NCI-H1092 treated with DMSO at 0.1 percent for 48 hours (cell line): ENCODE results near the gene MCUR1.
"Not testable (repeated sequence)": the region's sequence is repeated elsewhere in the genome, so short reads cannot be mapped to it uniquely, and the experiment has no call there.

ENCODE experiments used
- DNase-seq: peaks from one replicate; lab custom pipeline; 2025; lab: John Stamatoyannopoulos, UW

Gene MCUR1

GRCh38 chr6:13776602-13777001 is 37.8 kb downstream of the MCUR1 start:
- no peak for DNase-seq

DNA sequence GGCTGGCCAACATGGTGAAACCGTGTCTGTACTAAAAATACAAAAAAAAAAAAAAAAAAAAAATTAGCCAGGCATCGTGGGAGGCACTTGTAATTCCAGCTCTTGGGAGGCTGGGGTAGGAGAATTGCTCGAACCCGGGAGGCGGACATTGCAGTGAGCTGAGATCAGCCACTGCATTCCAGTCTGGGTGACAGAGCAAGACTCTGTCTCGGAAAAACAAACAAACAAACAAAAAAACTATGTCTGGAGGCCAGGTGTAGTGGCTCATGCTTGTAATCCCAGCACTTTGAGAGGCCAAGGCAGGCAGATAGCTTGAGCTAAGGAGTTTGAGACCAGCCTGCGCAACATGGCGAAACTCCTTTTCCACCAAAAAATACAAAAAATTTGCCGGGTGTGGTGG is 38.9 kb downstream of the MCUR1 start:
- not testable (repeated sequence) for DNase-seq

GRCh38 chr6:13772358-13773030 is 41.9 kb downstream of the MCUR1 start:
- not testable (repeated sequence) for DNase-seq

GRCh38 chr6:13769655-13770053 is 44.7 kb downstream of the MCUR1 start:
- no peak for DNase-seq

DNA sequence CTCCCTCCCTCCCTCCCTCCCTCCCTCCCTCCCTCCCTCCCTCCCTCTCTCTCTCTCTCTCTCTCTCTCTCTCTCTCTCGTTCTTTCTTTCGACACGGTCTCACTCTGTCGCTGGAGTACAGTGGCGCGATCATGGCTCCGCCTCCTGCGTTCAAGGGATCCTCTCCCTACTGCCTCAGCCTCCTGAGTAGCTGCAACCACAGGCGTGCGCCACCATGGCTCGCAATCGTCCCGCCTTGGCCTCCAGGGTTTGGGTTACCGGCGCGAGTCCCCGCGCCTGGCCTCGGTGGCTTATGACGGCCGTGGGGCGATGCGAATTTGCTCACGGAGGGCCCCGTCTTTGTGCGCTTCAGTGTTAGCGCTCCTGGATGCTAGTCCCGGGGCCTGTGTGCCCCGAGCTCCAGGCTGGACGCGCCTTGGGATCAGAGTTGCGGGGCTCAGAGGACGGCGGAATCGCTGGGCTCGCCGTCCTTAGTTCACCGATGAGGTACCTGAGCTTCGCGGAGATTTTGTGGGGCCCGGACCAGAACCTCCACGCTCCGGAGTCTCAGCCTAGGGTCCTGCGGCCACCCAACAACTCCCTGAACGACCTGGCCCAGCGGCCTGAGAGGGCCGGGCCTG is 45.2 kb downstream of the MCUR1 start:
- DNase-seq: no peak

DNA sequence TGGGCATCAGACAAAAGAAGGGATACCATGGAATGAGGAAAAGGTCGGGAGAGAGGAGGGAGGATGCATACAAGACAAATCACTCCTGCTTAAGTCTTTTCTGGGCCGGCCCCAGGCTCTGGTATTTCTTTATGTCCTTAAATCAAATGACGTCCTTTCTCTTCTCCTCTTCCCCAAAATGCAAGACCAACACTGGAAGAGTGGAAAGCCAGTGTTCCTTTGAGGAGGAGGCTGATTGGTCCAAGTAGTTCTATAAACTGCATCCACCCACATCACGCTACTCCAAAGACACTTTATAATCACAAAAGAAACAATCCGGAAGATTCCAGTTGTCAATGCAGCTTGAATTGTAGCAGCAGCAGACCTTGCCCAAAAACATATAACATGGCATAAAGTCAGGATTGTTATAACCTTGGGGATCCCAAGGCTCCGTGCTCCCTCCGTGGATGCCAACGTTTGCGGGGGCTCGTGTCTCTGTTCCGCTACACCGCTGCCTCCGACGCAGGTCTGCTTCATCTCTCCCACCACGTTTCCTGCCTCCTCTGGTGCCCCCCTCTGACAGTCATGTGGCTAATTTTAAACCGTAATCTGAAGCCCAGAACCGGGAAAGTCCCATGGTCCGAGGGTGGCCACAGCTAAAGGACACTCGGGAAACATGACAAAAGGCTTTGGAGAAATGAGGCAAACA is 47.1 kb downstream of the MCUR1 start:
- DNase-seq: peak; percentile 0

- DNase-seq: no peak
These were observed 48.1 kb downstream of the MCUR1 start for GRCh38 chr6:13766201-13766634.

GRCh38 chr6:13765570-13765969 is 48.8 kb downstream of the MCUR1 start:
- no peak for DNase-seq

GRCh38 chr6:13764996-13765395 is 49.4 kb downstream of the MCUR1 start:
- DNase-seq: no peak

DNA sequence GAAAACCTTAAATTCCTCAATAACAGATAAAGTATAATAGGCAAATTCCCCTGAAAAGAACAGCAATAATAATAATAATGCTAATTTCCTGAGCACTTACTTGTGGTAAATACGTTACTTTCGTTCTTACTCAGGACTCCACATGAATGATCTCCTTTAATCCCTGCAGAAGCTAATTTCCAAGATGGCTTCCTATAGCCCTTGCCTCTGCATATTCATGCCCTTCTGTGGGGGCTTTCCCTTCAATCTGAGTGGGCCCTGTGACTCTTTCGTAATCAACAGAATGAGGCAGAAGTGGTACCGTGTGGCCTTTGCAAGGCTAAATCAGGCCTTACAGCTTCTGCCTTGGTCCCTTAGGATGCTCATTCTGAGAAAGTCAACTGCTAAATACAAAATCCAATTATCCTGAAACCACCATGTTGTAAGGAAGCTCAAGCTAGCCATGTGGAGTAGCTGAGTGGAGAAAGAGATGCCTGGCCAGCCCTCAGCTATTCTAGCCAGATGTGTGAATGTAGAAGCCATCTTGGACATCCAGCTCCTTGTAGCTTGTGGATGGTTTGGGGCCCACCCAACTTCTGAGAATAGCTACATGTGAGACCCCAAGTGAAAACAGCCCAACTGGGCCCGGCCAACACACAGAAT is 50.5 kb downstream of the MCUR1 start:
- DNase-seq: no peak

GRCh38 chr6:13762611-13763441 is 51.5 kb downstream of the MCUR1 start:
- DNase-seq: peak; percentile 5

DNA sequence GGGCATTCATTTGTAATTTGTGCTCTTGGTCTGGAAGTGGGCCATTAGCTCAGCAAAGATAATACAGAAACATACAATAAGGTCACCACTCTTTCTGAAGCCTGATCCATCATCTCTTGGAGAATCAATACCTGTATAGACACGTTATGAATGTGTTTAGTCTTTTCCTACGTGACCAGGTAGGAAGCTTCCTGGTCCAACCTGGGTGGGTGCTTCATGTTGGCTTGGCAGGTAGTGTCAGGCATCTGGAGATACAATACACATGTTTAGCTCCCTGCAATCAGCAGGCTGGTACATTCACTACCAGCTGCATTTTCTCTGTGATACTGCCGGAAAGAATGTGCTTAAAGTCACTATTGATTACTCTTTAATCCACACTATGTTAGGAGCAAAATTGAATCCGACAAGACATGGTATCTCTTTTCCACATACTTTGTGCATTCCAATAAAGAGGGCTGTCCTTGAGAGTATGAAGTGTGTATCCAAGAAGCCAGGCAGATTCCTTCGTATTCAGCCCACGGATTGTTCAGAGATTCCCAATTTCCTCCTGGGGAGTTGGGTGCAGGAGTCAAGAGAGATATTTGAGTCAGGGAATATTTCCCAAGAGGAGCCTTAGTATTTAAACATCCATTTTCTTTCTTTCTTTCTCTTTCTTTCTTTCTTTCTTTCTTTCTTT is 52.9 kb downstream of the MCUR1 start:
- DNase-seq: no peak

GRCh38 chr6:13760307-13761304 is 53.8 kb downstream of the MCUR1 start:
- DNase-seq: no peak

GRCh38 chr6:13759025-13759424 is 55.3 kb downstream of the MCUR1 start:
- DNase-seq: no peak

GRCh38 chr6:13754644-13755043 is 59.7 kb downstream of the MCUR1 start:
- DNase-seq: no peak

DNA sequence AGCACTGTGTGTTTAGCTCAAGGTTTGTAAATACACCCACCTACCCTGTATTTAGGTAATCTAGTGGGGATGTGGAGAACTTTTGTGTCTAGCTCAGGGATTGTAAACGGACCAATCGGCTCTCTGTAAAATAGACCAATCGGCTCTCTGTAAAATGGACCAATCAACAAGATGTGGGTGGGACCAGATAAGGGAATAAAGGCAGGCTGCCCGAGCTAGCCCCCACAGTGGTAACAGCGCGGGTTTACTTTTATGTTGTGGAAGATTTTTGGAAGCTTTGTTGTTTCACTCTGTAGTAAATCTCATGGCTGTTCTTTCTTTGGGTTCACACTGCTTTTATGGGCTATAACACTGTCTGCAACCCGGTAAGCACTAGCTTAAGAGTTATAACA is 70.6 kb downstream of the MCUR1 start:
- no peak for DNase-seq

- DNase-seq: no peak
These were observed 71.2 kb downstream of the MCUR1 start for GRCh38 chr6:13742961-13743735.

- DNase-seq: no peak
These were observed 73.0 kb downstream of the MCUR1 start for GRCh38 chr6:13741365-13741764.
